ENCODE measurements around the gene RCC2. TPM values are rescaled to one million over a fixed set of nuclear protein-coding genes. Genes with fewer than 3 reads are reported as not detected.
A peak's percentile ranks its signal among the peaks of the same experiment; 100 is the strongest.

Gene RCC2
- total and polyA plus RNA-seq, 8 donors, result 15.8 to 73.6 (median 26.0) TPM

- intact Hi-C loops (cut with DNase I; ENCODE audit: low total_unique reads), result no loop called here
- Histone ChIP-seq H3K9me3 (no peaks in the 10 kb centered on the region), H3K27ac (peak overlapping the region; percentile 83 to 98 (median 90)), H3K4me3 (peak overlapping the region; percentile 74 to 86 (median 80)), H3K4me1 (peaks cover 12 to 65% (median 37%) of the 10 kb centered on the region in 4 donors), H3K27me3 (no peaks in the 10 kb centered on the region), H3K36me3 (peaks cover 0 to 30% (median 21%) of the 10 kb centered on the region in 4 donors)
- DNase-seq, result peak; percentile 44 to 82
- TF ChIP-seq CTCF (IDR thresholded peaks at IDR 0.05), result no peak
- 0 to 4% (median 1%) methylated on average over 18 to 115 of the region's 115 CpGs for WGBS, 5 donors
Measured at GRCh38 chr1:17437580-17438317, 1.7 kb downstream of the RCC2 start.

DNA sequence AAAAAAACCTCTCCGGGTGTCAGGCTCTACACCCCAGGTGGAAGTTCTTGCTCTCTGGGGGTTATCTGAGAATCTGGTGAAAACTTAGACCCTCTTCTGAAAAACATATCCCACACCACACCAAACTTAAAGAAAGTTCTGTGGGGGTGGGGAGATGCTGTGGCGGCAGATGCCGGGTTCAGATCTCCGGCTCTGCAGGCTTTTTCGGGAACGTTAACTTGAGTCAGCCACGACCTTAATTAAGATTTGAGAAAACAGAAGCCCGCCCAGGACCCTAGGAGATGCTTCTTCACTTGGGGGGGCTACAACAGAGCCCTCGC lies 2.3 kb downstream of the RCC2 start:
- H3K36me3 ChIP-seq, result peaks cover 4 to 35% (median 27%) of the 10 kb centered on the region in 4 donors
- H3K27ac ChIP-seq, result peak overlapping the region; percentile 58 to 98 (median 90)
- H3K4me1 ChIP-seq, result peaks cover 12 to 70% (median 39%) of the 10 kb centered on the region in 4 donors
- no peaks in the 10 kb centered on the region for H3K9me3 ChIP-seq
- DNase-seq, result no peak
- intact Hi-C loops (cut with DNase I; ENCODE audit: low total_unique reads), result no loop called here
- H3K4me3 ChIP-seq, result peak overlapping the region; percentile 74 to 86 (median 80)
- H3K27me3 ChIP-seq, result no peaks in the 10 kb centered on the region
- WGBS, 5 donors, result 1 to 7% (median 3%) methylated on average over 7 to 9 of the region's 9 CpGs
- TF ChIP-seq POLR2AphosphoS5 (IDR thresholded peaks at IDR 0.05), result no peak
- TF ChIP-seq POLR2A (IDR thresholded peaks at IDR 0.05), result no peak
- no peak for TF ChIP-seq CTCF (IDR thresholded peaks at IDR 0.05)
- no peak for TF ChIP-seq EP300 (IDR thresholded peaks at IDR 0.05)

DNA sequence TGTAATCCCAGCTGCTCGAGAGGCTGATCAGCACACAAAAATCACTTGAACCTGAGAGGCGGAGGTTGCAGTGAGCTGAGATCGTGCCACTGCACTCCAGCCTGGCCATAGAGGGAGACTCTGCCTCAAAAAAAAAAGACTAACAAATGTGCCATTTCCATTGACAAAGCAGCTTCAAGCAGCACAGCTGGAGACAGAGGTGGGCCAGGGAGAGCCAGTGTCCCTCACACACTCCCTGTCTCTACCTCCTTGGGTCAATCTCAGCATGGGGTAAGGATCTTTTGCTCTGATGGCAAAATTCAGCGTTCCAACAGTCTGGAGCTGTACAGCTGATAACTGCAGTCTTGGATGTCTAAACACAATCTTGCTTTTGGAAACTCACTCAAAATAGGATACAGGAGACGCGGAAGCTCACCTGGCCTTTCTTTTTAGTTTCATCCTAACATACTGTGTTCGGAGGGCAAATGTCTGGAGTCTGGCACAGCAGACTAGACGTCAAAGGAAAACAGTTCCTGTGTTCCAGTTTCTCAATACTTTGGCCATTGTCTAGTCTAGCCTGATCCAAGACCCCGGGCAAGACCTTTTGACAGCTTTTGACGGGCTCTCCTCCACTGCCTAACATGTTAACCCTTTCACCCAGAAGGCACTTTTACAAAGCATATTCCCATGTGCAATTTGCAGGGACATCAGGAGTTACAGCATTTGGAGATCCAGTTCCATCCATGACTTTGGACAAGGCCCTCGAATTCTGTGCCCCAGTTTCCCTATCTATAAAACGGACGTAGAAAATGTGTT lies 2.9 kb downstream of the RCC2 start:
- intact Hi-C loops (cut with DNase I; ENCODE audit: low total_unique reads), result no loop called here
- TF ChIP-seq POLR2AphosphoS5 (IDR thresholded peaks at IDR 0.05) (no peak), POLR2A (IDR thresholded peaks at IDR 0.05) (no peak), CTCF (IDR thresholded peaks at IDR 0.05) (no peak)
- Histone ChIP-seq H3K36me3 (peaks cover 4 to 36% (median 27%) of the 10 kb centered on the region in 4 donors), H3K9me3 (no peaks in the 10 kb centered on the region), H3K4me1 (peaks cover 12 to 73% (median 41%) of the 10 kb centered on the region in 4 donors), H3K4me3 (peak overlapping the region; percentile 74 to 86 (median 80)), H3K27me3 (no peaks in the 10 kb centered on the region), H3K27ac (peak overlapping the region in 4 of 5 donors; percentile 58 to 98 (median 86))
- DNase-seq, result no peak
- 32 to 44% (median 37%) methylated on average over 13 of the region's 13 CpGs for WGBS, 5 donors

DNA sequence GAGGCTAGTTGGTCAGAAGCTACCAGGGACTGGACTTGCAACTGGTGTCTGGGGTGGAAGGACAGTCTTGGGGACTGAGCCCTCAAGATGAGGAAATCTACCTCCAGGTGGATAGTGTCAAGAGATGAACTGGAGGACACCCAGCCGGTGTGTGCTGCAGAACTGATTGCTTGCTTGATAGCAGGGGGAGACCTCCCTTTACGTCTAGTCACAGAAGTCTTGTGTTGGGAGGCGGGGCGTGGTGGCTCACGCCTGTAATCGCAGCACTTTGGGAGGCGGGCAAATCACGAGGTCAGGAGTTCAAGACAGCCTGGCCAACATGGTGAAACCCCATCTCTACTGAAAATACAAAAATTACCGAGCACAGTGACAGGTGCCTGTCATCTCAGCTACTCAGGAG lies 4.9 kb downstream of the RCC2 start:
- intact Hi-C loops (cut with DNase I; ENCODE audit: low total_unique reads), result no loop called here
- no peak for TF ChIP-seq POLR2AphosphoS5 (IDR thresholded peaks at IDR 0.05)
- TF ChIP-seq CTCF (IDR thresholded peaks at IDR 0.05), result no peak
- no peak for TF ChIP-seq EP300 (IDR thresholded peaks at IDR 0.05)
- TF ChIP-seq POLR2A (IDR thresholded peaks at IDR 0.05), result no peak
- no peak for DNase-seq
- peaks cover 4 to 36% (median 27%) of the 10 kb centered on the region in 4 donors for H3K36me3 ChIP-seq
- H3K4me3 ChIP-seq, result no peak overlapping the region
- no peak overlapping the region for H3K27ac ChIP-seq
- no peaks in the 10 kb centered on the region for H3K9me3 ChIP-seq
- WGBS, 5 donors, result 75 to 80% (median 76%) methylated on average over 9 of the region's 9 CpGs
- H3K27me3 ChIP-seq, result no peaks in the 10 kb centered on the region
- H3K4me1 ChIP-seq, result peaks cover 12 to 62% (median 29%) of the 10 kb centered on the region in 4 donors
